IPS DF 4.7 (cell line): ENCODE data around the gene HDAC11.

ENCODE experiments used
- DNase-seq: peaks from one replicate; pipeline ENCODE4 v3.0.0-alpha.2; 2013; ENCODE audit warnings: low spot score; ENCODE audit errors: extremely low read depth

Gene HDAC11

GRCh38 chr3:13522236-13522635, 42.1 kb downstream of the HDAC11 start:
- no peak for DNase-seq

DNA sequence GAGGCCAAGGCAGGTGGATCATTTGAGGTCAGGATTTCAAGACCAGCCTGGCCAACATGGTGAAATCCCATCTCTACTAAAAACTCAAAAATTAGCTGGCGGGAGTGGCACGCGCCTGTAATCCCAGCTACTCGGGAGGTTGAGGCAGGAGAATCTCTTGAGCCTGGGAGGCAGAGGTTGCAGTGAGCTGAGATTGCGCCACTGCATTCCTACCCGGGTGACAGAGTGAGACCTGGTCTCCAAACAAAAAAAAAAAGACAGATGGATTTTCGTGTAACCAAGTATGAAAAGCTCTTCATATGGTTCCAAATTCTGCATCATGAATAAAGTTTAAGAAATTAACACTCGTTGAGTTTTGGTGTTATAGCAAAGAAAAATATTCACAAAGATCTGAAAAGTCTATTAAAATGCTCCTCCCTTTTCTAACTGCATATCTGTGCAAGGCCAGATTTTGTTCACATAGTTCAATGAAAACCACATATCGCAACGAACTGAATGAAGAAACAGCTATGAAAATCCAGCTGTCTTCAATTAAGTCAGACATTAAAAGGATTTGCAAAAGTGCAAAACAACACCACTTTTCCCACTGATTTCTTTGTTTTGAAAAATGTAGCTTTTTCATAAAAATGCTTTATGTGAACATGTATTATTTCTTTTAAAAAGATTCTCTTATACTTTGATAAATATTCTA, 45.0 kb downstream of the HDAC11 start:
- no peak for DNase-seq

GRCh38 chr3:13525827-13526625, 45.9 kb downstream of the HDAC11 start:
- DNase-seq = no peak

- no peak for DNase-seq
Observed at GRCh38 chr3:13526626-13526949, 46.5 kb downstream of the HDAC11 start.

DNA sequence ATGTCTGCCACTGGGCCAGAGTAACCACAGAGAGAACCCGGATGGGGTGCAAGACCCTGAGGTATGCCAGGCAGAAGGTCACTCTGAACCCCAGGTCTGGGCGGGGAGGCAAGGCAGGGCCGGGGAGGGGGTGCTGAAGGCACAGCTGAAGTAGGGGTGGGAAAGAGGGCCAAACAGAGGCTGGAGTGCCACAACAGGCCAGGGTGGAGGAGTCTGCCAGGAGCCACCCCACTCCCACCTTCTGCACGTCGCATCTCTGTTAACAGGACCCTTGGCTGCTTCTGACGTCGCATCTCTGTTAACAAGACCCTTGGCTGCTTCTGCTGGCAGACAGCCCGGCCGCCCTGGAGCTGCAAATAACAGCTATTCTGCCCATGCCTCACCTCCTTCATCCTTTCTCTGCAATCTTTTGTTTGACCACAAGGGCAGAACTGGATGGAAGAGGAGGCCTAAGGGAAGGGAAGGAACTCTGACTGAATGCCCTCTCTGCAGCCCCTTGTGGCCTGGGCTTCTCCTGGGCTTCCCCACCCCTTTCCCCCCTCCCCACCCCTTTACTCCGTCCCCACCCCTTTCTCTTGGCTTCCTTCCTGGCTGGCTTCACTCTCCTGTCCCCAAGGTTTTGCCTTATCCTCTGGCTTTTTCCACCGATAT, 48.2 kb downstream of the HDAC11 start:
- DNase-seq = peak; percentile 87

DNA sequence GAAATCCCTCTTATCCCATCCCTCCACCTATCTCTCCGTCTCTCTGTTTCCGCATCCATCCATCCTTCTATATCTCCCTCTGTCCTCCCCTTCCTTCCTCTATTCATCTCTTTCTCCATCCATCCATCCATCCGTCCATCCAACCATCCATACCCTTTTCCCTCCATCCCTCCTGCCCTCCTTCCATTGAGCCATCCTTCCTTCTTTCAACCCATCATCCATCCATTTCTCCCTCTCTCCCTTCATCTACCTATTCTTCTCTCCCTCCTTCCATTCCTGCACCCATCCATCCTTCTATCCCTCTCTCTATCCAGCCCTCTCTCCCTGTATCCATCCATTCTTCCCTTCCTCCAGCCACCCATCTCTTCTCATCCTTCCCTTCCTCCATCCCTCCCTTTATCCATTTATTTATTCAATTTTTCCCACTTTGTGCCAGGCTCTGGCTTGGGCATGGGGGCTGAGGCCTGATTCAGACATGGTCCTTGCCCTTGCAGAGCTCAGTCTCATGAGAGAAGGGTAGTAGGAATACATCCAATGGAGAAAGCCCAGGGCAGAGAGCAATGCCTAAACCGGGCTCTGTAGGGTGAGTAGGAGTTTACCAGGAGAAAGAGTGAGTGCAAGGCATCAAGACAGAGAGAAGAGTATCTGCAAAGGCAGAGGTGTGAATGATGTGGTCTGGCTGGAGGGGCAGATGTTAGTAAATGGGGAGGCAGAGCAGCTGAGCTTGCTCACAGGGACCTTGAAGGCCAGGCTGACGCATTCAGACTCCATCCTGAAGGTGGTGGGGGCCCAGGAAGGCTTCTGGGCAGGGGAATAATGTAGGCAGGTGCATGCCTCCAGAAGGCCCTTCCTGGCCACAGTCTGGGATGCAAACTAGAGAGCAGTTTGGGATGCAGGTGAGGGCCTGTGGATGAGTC, 49.3 kb downstream of the HDAC11 start:
- no peak for DNase-seq

GRCh38 chr3:13530241-13531009, 50.3 kb downstream of the HDAC11 start:
- DNase-seq = no peak

GRCh38 chr3:13532085-13532484, 52.0 kb downstream of the HDAC11 start:
- no peak for DNase-seq

DNA sequence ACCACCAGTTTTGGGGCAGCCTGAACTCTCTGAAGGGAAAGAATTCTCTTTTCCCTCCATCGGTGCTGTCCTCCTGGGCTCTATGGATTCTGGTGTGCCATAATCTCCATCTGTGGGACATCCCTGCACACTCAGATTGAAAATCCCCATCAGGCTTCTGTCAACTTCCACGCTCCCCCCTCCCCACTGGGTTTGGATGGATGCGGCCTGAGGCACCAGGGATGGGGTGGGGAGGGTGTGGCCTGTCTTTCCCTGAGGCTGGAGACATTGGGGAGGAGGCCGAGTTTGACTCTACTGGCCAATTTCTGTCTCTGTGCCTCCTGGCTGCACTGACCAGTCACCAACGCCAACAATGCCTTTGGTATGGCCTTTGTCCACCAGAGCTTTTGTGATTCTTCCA, 52.5 kb downstream of the HDAC11 start:
- no peak for DNase-seq

GRCh38 chr3:13533885-13534301, 53.8 kb downstream of the HDAC11 start:
- DNase-seq = no peak

GRCh38 chr3:13535526-13535875, 55.4 kb downstream of the HDAC11 start:
- DNase-seq = no peak

- DNase-seq = no peak
Observed at GRCh38 chr3:13535905-13536304, 55.8 kb downstream of the HDAC11 start.

- DNase-seq = no peak
Observed at GRCh38 chr3:13536432-13536831, 56.3 kb downstream of the HDAC11 start.

- no peak for DNase-seq
Observed at GRCh38 chr3:13536832-13537231, 56.7 kb downstream of the HDAC11 start.

DNA sequence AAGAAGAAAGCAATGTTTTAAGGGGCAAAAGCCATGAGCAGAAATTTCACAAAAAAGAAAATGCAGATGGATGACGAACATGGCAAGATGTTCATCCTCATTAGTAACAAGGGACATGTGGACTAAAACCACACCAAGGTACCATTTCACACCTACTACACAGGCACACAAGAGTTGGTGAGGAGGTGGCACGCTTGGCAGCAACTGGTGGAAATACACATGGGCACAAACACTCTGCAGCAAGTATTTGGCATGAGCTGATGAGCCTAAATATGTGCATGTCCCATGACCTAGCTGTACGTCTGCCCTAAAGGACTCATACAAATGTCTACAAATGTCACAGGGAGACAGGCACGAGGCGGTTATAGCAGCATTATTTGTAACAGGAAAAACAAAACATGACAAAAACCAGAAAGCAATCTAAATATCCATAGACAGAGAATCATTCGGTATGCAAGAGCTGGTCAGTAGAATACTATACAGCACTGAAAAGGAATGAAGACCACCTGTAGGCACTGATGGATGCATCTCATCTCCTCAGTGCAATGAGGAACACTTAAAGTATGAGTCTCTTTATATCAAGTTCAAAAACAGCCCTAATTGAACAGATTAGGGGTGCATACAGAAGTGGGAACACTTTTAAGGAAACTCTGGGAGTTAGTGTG, 57.3 kb downstream of the HDAC11 start:
- no peak for DNase-seq

- no peak for DNase-seq
Observed at GRCh38 chr3:13537909-13538296, 57.8 kb downstream of the HDAC11 start.

DNA sequence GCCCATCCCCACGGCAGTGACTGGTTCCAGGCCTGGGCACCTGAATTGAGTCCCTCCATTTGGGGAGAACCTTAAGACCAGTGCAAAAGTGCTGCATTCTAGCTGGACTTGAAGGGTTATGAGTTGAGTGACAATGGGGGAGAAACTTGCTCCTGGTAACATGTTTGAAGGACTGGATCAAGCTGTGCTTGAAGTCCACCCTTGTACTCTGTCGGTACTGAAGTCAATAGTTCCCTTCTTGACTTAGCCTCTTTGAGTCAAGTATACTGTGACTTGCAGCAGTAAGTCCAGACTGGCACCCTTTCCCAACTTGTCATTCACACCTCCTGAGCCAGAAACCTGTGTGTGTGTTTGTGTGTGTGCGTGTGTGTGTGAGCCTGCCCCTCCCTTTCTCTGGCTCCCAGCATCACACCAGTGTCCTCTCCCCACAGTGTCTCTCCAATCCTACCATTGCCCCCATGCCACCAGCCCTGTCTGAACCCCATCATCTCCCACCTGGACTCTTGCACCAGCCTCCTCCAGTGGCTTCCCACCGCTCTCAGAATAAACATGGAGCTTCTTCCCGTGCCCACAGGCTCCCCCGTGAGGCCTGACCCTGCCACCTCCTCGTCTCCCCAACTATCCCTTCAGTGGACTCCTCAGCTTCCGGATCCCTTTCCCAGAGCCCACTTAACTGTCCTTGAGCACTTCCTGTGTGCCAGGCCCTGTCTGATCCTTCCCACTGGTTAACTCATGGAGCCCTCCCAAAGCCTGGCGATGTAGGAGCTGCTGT, 58.6 kb downstream of the HDAC11 start:
- no peak for DNase-seq

- no peak for DNase-seq
Observed at GRCh38 chr3:13539292-13539638, 59.2 kb downstream of the HDAC11 start.

GRCh38 chr3:13539671-13540070, 59.6 kb downstream of the HDAC11 start:
- DNase-seq = no peak
